ENCODE results near the gene CCDC178.

DNA sequence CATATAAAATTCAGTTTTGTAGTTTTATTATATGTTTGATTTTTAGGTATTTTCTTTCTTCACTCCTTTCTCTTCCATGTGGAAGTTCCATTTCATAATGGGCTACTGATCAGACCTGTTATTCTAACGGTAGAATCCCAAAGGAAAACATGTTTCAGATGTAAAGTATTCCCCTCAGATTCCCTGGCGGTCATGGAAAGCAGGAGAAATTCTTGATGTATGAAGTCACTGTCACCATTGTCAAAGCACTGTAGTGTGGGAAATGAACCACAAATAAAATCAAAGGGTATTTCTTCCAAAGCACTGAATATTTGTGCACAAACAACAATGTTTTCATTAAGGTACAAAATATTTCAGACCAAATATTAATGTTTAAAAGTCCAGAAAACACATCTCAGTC is 430.4 kb downstream of the CCDC178 start:
- no peak for TF ChIP-seq EZH2phosphoT487 (IDR thresholded peaks at IDR 0.05; ENCODE audit: insufficient read depth, low read depth)
- no peak for TF ChIP-seq EZH2 (IDR thresholded peaks at IDR 0.05; ENCODE audit: insufficient read depth, poor library complexity, severe bottlenecking)
